ENCODE data around the gene SFMBT2.

SFMBT2 gene

DNA sequence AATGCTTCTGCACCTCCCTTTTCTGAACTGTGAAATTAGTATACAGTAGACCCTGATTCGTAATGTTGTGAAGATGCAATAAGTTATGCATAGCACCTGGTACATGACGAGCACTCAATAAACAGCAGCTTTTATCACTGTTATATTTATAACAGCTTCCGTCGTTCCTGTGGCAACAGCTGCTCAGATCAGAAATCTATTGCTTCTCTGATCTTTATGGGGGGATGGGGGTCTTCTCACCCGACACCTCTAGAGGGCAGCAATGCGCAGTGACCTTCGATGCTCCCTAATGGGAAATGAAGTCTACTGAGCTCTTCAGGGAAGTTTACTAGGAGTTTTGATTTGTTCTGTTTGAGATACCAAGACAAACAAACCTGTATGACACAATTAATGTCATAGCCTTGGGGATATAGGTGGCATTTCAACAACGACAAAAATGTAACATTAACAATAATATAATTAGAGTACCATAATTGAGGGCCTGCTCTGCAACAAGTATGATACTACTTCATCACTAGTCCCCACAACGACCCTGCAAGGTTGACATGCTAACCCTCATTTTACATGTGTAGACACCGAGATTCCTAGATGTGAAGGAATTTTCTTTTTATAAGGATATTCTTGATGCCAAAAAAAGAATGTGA, 289.6 kb downstream of the SFMBT2 start:
- no peak for DNase-seq (ENCODE audit: low read depth)
- H3K9me3 ChIP-seq (ENCODE audit: control insufficient read depth, low read length) = peaks cover 6% of the 10 kb centered on the region
- H3K27me3 ChIP-seq (replicated peaks; ENCODE audit: control insufficient read depth, insufficient read depth, low read length) = peaks cover 29% of the 10 kb centered on the region
- H3K9ac ChIP-seq (ENCODE audit: low read length) = no peak overlapping the region
- no peaks in the 10 kb centered on the region for H3K4me1 ChIP-seq (ENCODE audit: control insufficient read depth, insufficient read depth, low read length)
- no peaks in the 10 kb centered on the region for H3K36me3 ChIP-seq (ENCODE audit: control insufficient read depth, insufficient read depth, low read length, severe bottlenecking)
- no peak overlapping the region for H3K4me3 ChIP-seq (ENCODE audit: low read length)

DNA sequence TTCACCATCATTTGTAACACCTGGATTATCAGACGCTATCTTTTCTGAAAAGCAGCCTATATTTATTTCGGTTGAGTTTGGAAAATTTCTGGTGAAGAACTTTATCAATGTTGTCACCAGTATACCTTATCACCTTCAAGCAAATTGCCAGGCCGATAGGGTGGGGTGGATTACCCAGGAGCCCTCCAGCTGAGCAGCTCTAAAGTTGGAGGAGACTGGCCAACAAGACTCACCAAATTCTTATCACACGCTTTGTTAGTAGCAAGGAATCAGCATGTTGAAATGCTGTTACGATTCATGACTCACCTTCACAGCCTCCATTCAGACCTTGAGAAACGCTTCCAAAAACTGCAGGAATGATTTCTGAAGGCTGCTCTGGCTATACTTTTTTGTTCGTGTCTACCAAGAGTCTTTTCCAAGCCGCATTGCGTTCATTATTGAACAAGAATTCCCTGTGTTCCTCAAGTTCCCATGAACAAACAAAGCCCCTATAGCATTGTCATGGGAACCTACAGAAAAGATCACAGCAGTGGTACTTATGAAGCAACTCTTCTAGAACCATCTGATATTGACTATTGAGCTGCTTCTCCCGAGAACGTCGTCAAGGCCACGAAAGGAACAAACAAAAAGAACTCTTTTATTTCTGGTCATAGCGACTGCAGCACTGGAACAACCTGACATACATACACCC, 291.4 kb downstream of the SFMBT2 start:
- no peaks in the 10 kb centered on the region for H3K9me3 ChIP-seq (ENCODE audit: control insufficient read depth, low read length)
- H3K4me1 ChIP-seq (ENCODE audit: control insufficient read depth, insufficient read depth, low read length) = no peaks in the 10 kb centered on the region
- no peak for DNase-seq (ENCODE audit: low read depth)
- no peaks in the 10 kb centered on the region for H3K36me3 ChIP-seq (ENCODE audit: control insufficient read depth, insufficient read depth, low read length, severe bottlenecking)
- no peak overlapping the region for H3K9ac ChIP-seq (ENCODE audit: low read length)
- H3K27me3 ChIP-seq (replicated peaks; ENCODE audit: control insufficient read depth, insufficient read depth, low read length) = peaks cover 19% of the 10 kb centered on the region
- H3K4me3 ChIP-seq (ENCODE audit: low read length) = no peak overlapping the region

DNA sequence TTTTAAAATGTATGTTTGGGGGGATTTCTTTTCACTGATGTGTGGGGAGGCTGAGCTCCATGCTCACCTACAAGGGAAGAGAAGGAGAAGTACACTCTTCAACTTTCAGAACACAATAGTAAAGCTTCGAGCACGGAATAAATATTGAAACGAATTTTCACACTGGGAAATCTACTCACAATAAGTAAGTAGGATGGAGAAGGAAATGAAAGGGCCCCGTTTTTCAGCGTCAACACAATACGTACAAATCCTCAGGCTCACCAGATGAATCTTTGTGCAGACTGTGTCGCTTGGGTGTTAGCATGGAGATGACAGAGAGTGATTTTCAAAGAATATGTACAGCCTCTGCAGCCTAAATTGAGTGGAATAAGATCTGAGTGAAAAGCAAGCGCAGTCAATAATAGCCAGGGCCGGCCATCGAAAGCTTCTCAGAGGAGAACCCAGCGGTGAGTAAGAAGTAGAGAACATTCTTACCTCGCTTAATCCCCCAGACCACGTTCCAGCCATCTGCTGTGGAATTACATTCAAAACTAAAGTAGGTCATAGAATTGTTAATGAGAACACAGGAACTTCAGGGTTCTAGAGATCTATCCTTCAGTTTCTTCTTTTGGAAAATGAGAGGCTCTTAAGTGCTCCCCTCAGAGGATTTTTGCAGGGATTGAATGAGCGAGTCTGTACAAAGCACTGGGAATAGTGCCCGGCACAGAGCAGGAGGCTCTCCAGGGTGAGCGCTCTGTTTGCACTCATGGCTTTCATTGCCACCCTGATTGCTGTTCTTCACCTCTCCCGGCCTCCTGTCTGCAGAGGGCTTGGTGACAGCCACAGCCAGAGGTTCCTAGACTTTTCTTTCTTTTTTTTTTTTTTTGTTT, 292.8 kb downstream of the SFMBT2 start:
- DNase-seq (ENCODE audit: low read depth) = no peak
- Histone ChIP-seq H3K4me3 (ENCODE audit: low read length) (no peak overlapping the region), H3K36me3 (ENCODE audit: control insufficient read depth, insufficient read depth, low read length, severe bottlenecking) (no peaks in the 10 kb centered on the region), H3K9ac (ENCODE audit: low read length) (no peak overlapping the region), H3K4me1 (ENCODE audit: control insufficient read depth, insufficient read depth, low read length) (no peaks in the 10 kb centered on the region), H3K27me3 (replicated peaks; ENCODE audit: control insufficient read depth, insufficient read depth, low read length) (peaks cover 8% of the 10 kb centered on the region), H3K9me3 (ENCODE audit: control insufficient read depth, low read length) (no peaks in the 10 kb centered on the region)

DNA sequence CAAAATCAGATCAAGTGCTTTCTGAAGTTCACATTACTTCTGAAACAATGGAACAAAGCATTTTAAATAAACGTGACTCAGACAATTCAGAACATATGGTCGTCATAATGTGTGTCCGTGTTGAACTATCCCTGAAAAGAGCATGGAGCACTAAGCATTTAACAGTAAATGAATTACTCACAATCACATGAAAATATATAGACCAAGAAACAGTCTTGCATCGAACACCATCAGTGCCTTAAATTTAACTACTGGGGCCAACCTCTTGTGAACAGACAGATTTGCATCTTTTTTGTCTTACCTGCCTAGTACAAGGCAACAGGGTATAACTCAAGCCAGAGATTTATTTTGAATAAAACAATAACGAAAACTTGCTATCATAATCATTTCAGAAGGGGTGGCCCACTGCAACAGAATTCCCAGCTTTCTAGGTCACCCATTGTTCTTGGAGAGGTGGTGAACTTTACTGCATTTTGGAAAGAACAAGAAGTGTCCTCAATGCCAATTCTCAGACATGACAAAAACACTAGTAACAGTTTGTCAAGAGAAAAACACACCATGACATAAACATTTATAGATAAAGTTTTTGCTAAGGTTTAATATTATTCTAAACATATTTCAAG, 293.5 kb downstream of the SFMBT2 start:
- Histone ChIP-seq H3K9ac (ENCODE audit: low read length) (no peak overlapping the region), H3K4me3 (ENCODE audit: low read length) (no peak overlapping the region)
- DNase-seq (ENCODE audit: low read depth) = no peak

DNA sequence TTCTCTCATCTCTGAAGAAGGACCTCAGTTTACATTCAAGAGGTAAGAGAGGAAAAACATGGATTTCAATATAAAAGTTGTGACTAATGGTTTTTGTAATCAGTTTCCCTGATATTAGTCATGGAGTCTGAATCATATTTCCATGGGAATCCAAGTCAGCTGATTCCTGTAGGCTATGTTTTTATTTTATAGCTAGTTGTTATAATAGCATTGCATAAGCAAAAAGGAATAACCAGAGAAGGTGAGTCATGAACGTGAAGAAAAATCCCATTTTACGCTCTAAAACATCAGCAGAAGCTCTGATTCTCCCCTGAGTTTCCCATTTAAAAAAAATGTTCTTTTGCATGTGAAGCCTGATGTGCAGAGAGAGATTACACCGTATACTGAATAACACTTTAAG, 299.3 kb downstream of the SFMBT2 start:
- Histone ChIP-seq H3K4me1 (ENCODE audit: control insufficient read depth, insufficient read depth, low read length) (peaks cover 9% of the 10 kb centered on the region), H3K4me3 (ENCODE audit: low read length) (no peak overlapping the region), H3K9ac (ENCODE audit: low read length) (no peak overlapping the region), H3K27me3 (replicated peaks; ENCODE audit: control insufficient read depth, insufficient read depth, low read length) (peaks cover 4% of the 10 kb centered on the region), H3K36me3 (ENCODE audit: control insufficient read depth, insufficient read depth, low read length, severe bottlenecking) (no peaks in the 10 kb centered on the region), H3K9me3 (ENCODE audit: control insufficient read depth, low read length) (no peaks in the 10 kb centered on the region)
- peak; percentile 21 for DNase-seq (ENCODE audit: low read depth)

More for the DNA sequence above, 293.5 kb downstream of the SFMBT2 start:
- Histone ChIP-seq H3K27me3 (replicated peaks; ENCODE audit: control insufficient read depth, insufficient read depth, low read length) (peaks cover 8% of the 10 kb centered on the region), H3K36me3 (ENCODE audit: control insufficient read depth, insufficient read depth, low read length, severe bottlenecking) (no peaks in the 10 kb centered on the region), H3K4me1 (ENCODE audit: control insufficient read depth, insufficient read depth, low read length) (no peaks in the 10 kb centered on the region), H3K9me3 (ENCODE audit: control insufficient read depth, low read length) (no peaks in the 10 kb centered on the region)

DNA sequence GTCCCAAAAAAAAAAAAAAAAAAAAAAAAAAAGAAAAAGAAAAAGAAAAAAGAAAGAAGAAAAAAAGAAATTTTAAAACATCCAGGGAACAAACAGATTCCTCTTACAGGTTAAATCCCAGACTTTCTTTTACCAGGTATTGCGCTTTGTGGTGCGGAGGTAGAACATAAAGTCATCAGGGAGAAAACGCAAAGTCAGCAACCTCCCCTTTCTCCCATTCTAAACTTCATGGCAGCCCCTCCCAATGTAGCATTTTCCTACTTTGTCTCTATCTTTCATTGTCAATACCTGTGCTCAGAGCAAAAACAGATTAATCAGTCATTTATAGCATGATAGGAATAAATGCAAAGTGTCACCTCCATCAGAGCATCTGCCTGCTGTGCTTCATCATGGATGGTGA, 299.7 kb downstream of the SFMBT2 start:
- H3K9me3 ChIP-seq (ENCODE audit: control insufficient read depth, low read length) = no peaks in the 10 kb centered on the region
- H3K9ac ChIP-seq (ENCODE audit: low read length) = no peak overlapping the region
- peaks cover 4% of the 10 kb centered on the region for H3K27me3 ChIP-seq (replicated peaks; ENCODE audit: control insufficient read depth, insufficient read depth, low read length)
- DNase-seq (ENCODE audit: low read depth) = no peak
- no peaks in the 10 kb centered on the region for H3K36me3 ChIP-seq (ENCODE audit: control insufficient read depth, insufficient read depth, low read length, severe bottlenecking)
- peaks cover 9% of the 10 kb centered on the region for H3K4me1 ChIP-seq (ENCODE audit: control insufficient read depth, insufficient read depth, low read length)
- no peak overlapping the region for H3K4me3 ChIP-seq (ENCODE audit: low read length)

Data from adipocyte (in vitro differentiated cells).